GM18517 (cell line): ENCODE results near the gene TBXT.

Source experiments
- ATAC-seq: cut with Tn5 transposase; IDR thresholded peaks from one replicate; pipeline ENCODE4 v1.9.1; 2021; ENCODE audit warnings: mild to moderate bottlenecking, moderate library complexity; ENCODE audit not compliant: unreplicated experiment

Gene TBXT

GRCh38 chr6:166119116-166119911 lies 48.3 kb downstream of the TBXT start:
- ATAC-seq = no peak

GRCh38 chr6:166115609-166116008 lies 52.0 kb downstream of the TBXT start:
- no peak for ATAC-seq

GRCh38 chr6:166112580-166112979 lies 55.1 kb downstream of the TBXT start:
- no peak for ATAC-seq

GRCh38 chr6:166109608-166110007 lies 58.0 kb downstream of the TBXT start:
- peak; percentile 55 for ATAC-seq
